ENCODE results near the gene RHBG. TPM values are rescaled to one million over a fixed set of nuclear protein-coding genes. Genes with fewer than 3 reads are reported as not detected.

The RHBG gene
- total RNA-seq, 1 experiment from 2014 or later = 5.7 TPM

DNA sequence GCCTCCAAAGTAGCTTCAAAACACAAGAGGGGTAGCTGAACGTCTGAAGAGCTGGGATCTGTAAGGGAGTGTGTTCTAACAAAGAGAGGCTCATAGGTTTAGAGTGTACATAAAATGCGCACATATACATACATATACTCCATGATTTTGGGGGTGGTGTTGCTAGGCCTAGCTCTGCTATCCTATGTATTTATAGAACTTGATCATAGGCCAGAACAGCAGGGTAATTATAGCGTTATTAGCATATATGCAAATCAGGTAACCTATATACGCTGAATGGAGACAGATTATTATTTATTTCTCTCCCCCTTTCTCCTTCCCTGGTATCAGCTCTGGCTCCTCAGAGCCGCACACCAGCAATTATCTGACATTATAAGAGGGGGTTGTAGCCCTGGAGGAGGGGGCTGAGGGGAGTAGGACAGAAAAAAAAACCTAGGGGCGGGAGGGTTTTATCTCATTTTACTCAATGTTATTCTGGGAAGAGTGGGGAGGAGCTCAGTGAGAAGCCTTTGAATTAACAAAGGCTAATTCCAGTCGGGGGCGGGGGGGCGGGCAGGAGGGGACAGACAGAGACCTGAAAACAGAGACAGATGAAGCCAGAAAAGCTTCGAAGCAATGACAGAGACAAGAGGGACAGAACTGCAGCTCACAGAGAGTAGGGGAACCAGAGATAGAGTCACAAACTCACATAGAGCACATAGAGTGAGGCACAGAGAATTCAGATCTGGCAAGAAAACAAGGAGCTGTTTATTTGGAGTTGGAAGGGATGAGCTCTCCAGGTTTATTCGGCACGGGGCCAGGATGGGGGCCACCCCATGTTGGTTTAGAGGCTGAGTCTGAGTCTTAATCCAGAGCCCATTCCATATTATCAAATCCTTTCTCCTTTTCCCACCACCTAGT, 63.0 kb downstream of the RHBG start:
- no peaks in the 10 kb centered on the region for H3K4me1 ChIP-seq (ENCODE audit: control insufficient read depth in 1 of 2, insufficient read depth in 2 of 2, low read length in 2 of 2)
- no peak for TF ChIP-seq EZH2 (IDR thresholded peaks at IDR 0.05)
- H3K4me3 ChIP-seq (replicated peaks in 1 of 2; ENCODE audit: low read depth in 1 of 2, low read length in 2 of 2) = no peak overlapping the region
- no peaks in the 10 kb centered on the region for H3K9me3 ChIP-seq (ENCODE audit: control insufficient read depth in 1 of 2, insufficient read depth in 1 of 2, low read depth in 1 of 2, low read length in 2 of 2)
- no peak overlapping the region for H2AFZ ChIP-seq (ENCODE audit: low read depth, low read length, poor library complexity, severe bottlenecking)
- intact Hi-C loops (cut with micrococcal nuclease) = no loop called here
- H3K36me3 ChIP-seq (ENCODE audit: control insufficient read depth in 1 of 2, insufficient read depth in 2 of 2, low read length in 2 of 2) = no peaks in the 10 kb centered on the region
- H3K9me2 ChIP-seq (ENCODE audit: insufficient read depth) = no peaks in the 10 kb centered on the region
- H3K79me2 ChIP-seq (ENCODE audit: insufficient read depth, low read length) = no peaks in the 10 kb centered on the region
- ATAC-seq (no peak), DNase-seq (ENCODE audit: low read depth, low spot score) (no peak)
- no peaks in the 10 kb centered on the region for H4K20me1 ChIP-seq (ENCODE audit: insufficient read depth)
- H3K27me3 ChIP-seq (ENCODE audit: insufficient read depth, low read length) = peaks cover 8% of the 10 kb centered on the region; the same call in 1 of the 2 replicates
- no peak overlapping the region for H3K9ac ChIP-seq (ENCODE audit: low read length)
- ChIA-PET POLR2A (no interaction called here), CTCF (interaction anchor here (2.9 kb wide), 1 partner anchor 46 kb away, joined by 14 read pairs; no protein-coding TSS in a partner anchor), RAD21 (ENCODE audit: low non-redundant PET in 1 of 2, low total read pairs in 2 of 2, uncharacterized antibody in 2 of 2, unreplicated experiment in 2 of 2) (no interaction called here)
- no peak overlapping the region for H3K27ac ChIP-seq (ENCODE audit: low read depth, low read length)
- H3K4me2 ChIP-seq (ENCODE audit: low read length) = no peak overlapping the region
- no TSS peak for BruUV-seq (replicated peaks)

DNA sequence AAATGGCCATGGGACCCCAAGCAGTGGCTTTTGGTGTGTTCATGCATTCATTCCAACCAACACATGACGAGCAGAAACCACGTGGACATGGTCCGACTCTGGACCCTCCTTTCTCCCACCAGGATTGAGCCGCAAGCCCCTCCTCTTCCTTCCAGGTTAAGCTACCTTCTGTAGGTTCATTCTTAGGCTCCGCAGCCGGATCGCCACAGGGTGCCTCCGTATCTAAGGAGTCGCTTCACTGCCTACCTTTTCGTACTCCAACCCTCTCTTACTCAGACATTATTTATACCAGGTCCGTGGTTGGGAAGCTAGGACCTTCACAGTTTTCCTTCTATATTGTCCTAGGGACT, 63.6 kb downstream of the RHBG start:
- Histone ChIP-seq H4K20me1 (ENCODE audit: insufficient read depth) (no peaks in the 10 kb centered on the region), H3K79me2 (ENCODE audit: insufficient read depth, low read length) (no peaks in the 10 kb centered on the region), H3K9me2 (ENCODE audit: insufficient read depth) (no peaks in the 10 kb centered on the region), H2AFZ (ENCODE audit: low read depth, low read length, poor library complexity, severe bottlenecking) (no peak overlapping the region), H3K27me3 (ENCODE audit: insufficient read depth, low read length) (peaks cover 8% of the 10 kb centered on the region; the same call in 1 of the 2 replicates), H3K27ac (ENCODE audit: low read depth, low read length) (no peak overlapping the region), H3K4me1 (ENCODE audit: control insufficient read depth in 1 of 2, insufficient read depth in 2 of 2, low read length in 2 of 2) (no peaks in the 10 kb centered on the region), H3K9me3 (ENCODE audit: control insufficient read depth in 1 of 2, insufficient read depth in 1 of 2, low read depth in 1 of 2, low read length in 2 of 2) (no peaks in the 10 kb centered on the region), H3K36me3 (ENCODE audit: control insufficient read depth in 1 of 2, insufficient read depth in 2 of 2, low read length in 2 of 2) (no peaks in the 10 kb centered on the region), H3K4me2 (ENCODE audit: low read length) (no peak overlapping the region), H3K4me3 (replicated peaks in 1 of 2; ENCODE audit: low read depth in 1 of 2, low read length in 2 of 2) (no peak overlapping the region), H3K9ac (ENCODE audit: low read length) (no peak overlapping the region)
- ChIA-PET RAD21 (ENCODE audit: low non-redundant PET in 1 of 2, low total read pairs in 2 of 2, uncharacterized antibody in 2 of 2, unreplicated experiment in 2 of 2) (no interaction called here), CTCF (interaction anchor here (2.9 kb wide), 1 partner anchor 47 kb away, joined by 14 read pairs; no protein-coding TSS in a partner anchor), POLR2A (no interaction called here)
- no peak for DNase-seq (ENCODE audit: low read depth, low spot score)
- ATAC-seq = no peak
- BruUV-seq (replicated peaks) = no TSS peak
- intact Hi-C loops (cut with micrococcal nuclease) = no loop called here
- TF ChIP-seq ZNF274 (IDR thresholded peaks at IDR 0.05; ENCODE audit: low read depth, low read length) = no peak
- no peak for TF ChIP-seq JUND (IDR thresholded peaks at IDR 0.05)
- TF ChIP-seq EGR1 (IDR thresholded peaks at IDR 0.05; ENCODE audit: low read depth) = no peak
- TF ChIP-seq, protein P1, sequence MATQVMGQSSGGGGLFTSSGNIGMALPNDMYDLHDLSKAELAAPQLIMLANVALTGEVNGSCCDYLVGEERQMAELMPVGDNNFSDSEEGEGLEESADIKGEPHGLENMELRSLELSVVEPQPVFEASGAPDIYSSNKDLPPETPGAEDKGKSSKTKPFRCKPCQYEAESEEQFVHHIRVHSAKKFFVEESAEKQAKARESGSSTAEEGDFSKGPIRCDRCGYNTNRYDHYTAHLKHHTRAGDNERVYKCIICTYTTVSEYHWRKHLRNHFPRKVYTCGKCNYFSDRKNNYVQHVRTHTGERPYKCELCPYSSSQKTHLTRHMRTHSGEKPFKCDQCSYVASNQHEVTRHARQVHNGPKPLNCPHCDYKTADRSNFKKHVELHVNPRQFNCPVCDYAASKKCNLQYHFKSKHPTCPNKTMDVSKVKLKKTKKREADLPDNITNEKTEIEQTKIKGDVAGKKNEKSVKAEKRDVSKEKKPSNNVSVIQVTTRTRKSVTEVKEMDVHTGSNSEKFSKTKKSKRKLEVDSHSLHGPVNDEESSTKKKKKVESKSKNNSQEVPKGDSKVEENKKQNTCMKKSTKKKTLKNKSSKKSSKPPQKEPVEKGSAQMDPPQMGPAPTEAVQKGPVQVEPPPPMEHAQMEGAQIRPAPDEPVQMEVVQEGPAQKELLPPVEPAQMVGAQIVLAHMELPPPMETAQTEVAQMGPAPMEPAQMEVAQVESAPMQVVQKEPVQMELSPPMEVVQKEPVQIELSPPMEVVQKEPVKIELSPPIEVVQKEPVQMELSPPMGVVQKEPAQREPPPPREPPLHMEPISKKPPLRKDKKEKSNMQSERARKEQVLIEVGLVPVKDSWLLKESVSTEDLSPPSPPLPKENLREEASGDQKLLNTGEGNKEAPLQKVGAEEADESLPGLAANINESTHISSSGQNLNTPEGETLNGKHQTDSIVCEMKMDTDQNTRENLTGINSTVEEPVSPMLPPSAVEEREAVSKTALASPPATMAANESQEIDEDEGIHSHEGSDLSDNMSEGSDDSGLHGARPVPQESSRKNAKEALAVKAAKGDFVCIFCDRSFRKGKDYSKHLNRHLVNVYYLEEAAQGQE (IDR thresholded peaks at IDR 0.05; ENCODE audit: low read depth) = no peak
- TF ChIP-seq, protein P2, sequence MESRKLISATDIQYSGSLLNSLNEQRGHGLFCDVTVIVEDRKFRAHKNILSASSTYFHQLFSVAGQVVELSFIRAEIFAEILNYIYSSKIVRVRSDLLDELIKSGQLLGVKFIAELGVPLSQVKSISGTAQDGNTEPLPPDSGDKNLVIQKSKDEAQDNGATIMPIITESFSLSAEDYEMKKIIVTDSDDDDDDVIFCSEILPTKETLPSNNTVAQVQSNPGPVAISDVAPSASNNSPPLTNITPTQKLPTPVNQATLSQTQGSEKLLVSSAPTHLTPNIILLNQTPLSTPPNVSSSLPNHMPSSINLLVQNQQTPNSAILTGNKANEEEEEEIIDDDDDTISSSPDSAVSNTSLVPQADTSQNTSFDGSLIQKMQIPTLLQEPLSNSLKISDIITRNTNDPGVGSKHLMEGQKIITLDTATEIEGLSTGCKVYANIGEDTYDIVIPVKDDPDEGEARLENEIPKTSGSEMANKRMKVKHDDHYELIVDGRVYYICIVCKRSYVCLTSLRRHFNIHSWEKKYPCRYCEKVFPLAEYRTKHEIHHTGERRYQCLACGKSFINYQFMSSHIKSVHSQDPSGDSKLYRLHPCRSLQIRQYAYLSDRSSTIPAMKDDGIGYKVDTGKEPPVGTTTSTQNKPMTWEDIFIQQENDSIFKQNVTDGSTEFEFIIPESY (IDR thresholded peaks at IDR 0.05; ENCODE audit: extremely low read depth, insufficient replicate concordance, low read length) = no peak
- TF ChIP-seq EZH2phosphoT487 (IDR thresholded peaks at IDR 0.05; ENCODE audit: borderline replicate concordance) = no peak
- no peak for TF ChIP-seq EZH2 (IDR thresholded peaks at IDR 0.05)
- TF ChIP-seq TCF7L2 (IDR thresholded peaks at IDR 0.05; ENCODE audit: borderline replicate concordance, extremely low read depth, insufficient read depth, insufficient read length) = no peak
- TF ChIP-seq, protein P3, sequence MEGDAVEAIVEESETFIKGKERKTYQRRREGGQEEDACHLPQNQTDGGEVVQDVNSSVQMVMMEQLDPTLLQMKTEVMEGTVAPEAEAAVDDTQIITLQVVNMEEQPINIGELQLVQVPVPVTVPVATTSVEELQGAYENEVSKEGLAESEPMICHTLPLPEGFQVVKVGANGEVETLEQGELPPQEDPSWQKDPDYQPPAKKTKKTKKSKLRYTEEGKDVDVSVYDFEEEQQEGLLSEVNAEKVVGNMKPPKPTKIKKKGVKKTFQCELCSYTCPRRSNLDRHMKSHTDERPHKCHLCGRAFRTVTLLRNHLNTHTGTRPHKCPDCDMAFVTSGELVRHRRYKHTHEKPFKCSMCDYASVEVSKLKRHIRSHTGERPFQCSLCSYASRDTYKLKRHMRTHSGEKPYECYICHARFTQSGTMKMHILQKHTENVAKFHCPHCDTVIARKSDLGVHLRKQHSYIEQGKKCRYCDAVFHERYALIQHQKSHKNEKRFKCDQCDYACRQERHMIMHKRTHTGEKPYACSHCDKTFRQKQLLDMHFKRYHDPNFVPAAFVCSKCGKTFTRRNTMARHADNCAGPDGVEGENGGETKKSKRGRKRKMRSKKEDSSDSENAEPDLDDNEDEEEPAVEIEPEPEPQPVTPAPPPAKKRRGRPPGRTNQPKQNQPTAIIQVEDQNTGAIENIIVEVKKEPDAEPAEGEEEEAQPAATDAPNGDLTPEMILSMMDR (IDR thresholded peaks at IDR 0.05 in 2 of 3, conservative IDR thresholded peaks at IDR 0.05 in 1 of 3; ENCODE audit: borderline replicate concordance in 1 of 3, insufficient read depth in 1 of 3, low read depth in 2 of 3, low read length in 2 of 3) = no peak
- no peak for TF ChIP-seq ZFX (IDR thresholded peaks at IDR 0.05)
